Spleen (tissue), 7 donors: ENCODE results near the gene ISCA2.

Source experiments
- POLR2A ChIP-seq, 3 donors: fragments of 450-650 bp; IDR thresholded peaks; one replicate each; pipeline ENCODE4 v1.5.1; 2017; ENCODE audit warnings: antibody characterized with exemption in 3 of 3, mild to moderate bottlenecking in 1 of 3
- TF ChIP-seq, protein P1 (sequence below), 11 experiments: fragments of 200-600 bp in 7 of 11; fragments of 450-650 bp in 4 of 11; sonication (generic) in 4 of 11; IDR thresholded peaks in 8 of 11; conservative IDR thresholded peaks in 3 of 11; 1 replicate in 7 of 11; 2 replicates in 4 of 11; pipeline versions ENCODE4 v1.4.0 to v1.8.0; 2016 to 2021; ENCODE audit warnings: antibody characterized with exemption in 11 of 11, inconsistent platforms in 4 of 11, mild to moderate bottlenecking in 1 of 11
- donor health status: DM: no; HTN: no; CAD: no; lungs with moderate emphysema.
- donor health status: DM: no; HTN: no; CAD: no.
- donor health status: DM: no; HTN: no; CAD: no.

DNA sequence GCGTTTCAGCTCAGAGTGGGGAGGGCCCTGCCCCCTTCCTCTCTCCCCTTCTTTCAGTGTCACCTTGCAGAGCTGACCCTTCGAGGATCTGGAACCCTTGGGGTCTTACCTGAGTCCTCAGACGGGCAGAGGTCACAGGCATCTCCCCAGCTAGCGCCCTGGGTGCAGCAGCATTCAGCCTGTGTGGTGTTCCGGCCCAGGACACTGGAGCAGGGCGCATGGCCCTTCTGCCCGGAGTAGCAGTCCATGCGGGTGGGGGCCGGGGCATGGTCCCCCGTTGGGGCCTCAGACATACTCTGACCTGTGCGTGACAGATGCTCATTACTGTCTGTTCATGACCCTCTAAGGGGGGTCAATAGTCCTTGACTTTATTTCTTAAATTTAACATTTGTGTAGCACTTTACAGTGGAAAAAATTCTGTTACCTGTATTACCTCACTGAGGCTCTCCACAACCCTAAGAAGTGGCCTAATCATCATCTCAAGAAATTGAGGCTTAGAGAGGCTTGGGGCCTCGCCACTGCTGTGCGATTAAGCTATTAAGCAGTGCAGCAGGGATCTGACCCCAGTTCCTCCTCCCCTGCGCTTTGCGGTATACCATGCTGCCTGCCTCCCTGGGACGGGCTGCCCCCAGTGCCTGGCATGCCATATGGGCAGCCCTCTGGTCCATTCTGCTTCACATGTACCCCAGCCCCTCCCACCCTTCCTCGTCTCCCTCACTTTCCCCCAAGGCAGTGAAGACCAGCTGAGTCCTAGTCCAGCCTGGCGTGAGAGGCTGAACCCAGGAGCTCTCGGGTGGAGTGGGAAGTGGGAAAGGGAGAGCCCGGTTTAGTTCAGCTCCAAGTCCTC is 11.5 kb downstream of the ISCA2 start:
- TF ChIP-seq, protein P1, sequence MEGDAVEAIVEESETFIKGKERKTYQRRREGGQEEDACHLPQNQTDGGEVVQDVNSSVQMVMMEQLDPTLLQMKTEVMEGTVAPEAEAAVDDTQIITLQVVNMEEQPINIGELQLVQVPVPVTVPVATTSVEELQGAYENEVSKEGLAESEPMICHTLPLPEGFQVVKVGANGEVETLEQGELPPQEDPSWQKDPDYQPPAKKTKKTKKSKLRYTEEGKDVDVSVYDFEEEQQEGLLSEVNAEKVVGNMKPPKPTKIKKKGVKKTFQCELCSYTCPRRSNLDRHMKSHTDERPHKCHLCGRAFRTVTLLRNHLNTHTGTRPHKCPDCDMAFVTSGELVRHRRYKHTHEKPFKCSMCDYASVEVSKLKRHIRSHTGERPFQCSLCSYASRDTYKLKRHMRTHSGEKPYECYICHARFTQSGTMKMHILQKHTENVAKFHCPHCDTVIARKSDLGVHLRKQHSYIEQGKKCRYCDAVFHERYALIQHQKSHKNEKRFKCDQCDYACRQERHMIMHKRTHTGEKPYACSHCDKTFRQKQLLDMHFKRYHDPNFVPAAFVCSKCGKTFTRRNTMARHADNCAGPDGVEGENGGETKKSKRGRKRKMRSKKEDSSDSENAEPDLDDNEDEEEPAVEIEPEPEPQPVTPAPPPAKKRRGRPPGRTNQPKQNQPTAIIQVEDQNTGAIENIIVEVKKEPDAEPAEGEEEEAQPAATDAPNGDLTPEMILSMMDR (IDR thresholded peaks at IDR 0.05 in 8 of 11, conservative IDR thresholded peaks at IDR 0.05 in 3 of 11): no peak
- TF ChIP-seq POLR2A (IDR thresholded peaks at IDR 0.05): no peak
